Right atrium auricular region (tissue), 2 donors: ENCODE data around the gene EHD1. TPM values are rescaled to one million over a fixed set of nuclear protein-coding genes. Genes with fewer than 3 reads are reported as not detected.

ENCODE experiments used
- DNase-seq: peaks from one replicate; pipeline ENCODE4 v3.0.0-alpha.2; 2019; ENCODE audit warnings: low spot score
- H3K27ac ChIP-seq, 2 donors: fragments of 200-600 bp; sonication (generic); 1 replicate in 1 of 2; 2 replicates in 1 of 2; pipeline ENCODE4 v1.5.1; 2016 to 2019
- H3K27me3 ChIP-seq, 2 donors: fragments of 200-600 bp; sonication (generic); one replicate each; pipeline versions ENCODE4 v1.5.1 to v1.6.0; 2017 to 2019
- H3K36me3 ChIP-seq: fragments of 200-600 bp; sonication (generic); one replicate; pipeline ENCODE4 v1.5.1; 2016
- H3K4me1 ChIP-seq, 2 donors: fragments of 200-600 bp; sonication (generic); one replicate each; pipeline versions ENCODE4 v1.5.1 to v1.6.0; 2017 to 2019
- H3K4me3 ChIP-seq, 2 donors: fragments of 200-600 bp; sonication (generic); 1 replicate in 1 of 2; 2 replicates in 1 of 2; pipeline ENCODE4 v1.5.1; 2017 to 2019; ENCODE audit warnings: mild to moderate bottlenecking in 1 of 2, moderate library complexity in 1 of 2
- H3K9me3 ChIP-seq, 2 donors: fragments of 200-600 bp; sonication (generic); one replicate each; pipeline ENCODE4 v1.5.1; 2019
- total RNA-seq, 2 donors: library from RNA; depleted of rRNA; stranded (reverse); fragments of >200 nt; gene quantifications; one replicate each; pipeline ENCODE4 v1.1.0, GENCODE V29; 2016
- TF ChIP-seq, protein P1 (sequence below), 2 donors: fragments of 200-600 bp; sonication (generic); IDR thresholded peaks; one replicate each; pipeline ENCODE4 v1.5.1; 2019; ENCODE audit warnings: antibody characterized with exemption in 2 of 2

The EHD1 gene
- total RNA-seq, 2 donors from 2014 or later, result 29.5 to 34.1 TPM

DNA sequence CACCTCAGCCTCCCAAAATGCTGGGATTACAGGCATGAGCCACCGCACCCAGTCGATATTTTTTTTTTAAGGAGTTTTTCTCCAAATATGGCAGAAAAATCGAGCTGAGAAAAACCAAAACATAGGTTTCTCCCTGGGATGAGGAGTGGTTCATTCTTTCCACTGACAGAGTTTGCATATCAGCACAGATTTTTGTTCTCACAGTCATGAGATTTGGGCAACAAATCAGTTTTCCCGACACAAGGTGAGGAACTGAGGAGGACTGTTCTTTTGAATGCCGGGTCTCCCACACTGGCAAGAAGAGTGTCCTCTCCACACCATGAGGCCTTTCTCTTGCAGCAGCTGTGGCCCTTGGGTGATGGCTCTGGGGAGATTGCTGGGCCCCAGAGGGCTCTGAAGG, 3.8 kb upstream of the EHD1 start:
- TF ChIP-seq, protein P1, sequence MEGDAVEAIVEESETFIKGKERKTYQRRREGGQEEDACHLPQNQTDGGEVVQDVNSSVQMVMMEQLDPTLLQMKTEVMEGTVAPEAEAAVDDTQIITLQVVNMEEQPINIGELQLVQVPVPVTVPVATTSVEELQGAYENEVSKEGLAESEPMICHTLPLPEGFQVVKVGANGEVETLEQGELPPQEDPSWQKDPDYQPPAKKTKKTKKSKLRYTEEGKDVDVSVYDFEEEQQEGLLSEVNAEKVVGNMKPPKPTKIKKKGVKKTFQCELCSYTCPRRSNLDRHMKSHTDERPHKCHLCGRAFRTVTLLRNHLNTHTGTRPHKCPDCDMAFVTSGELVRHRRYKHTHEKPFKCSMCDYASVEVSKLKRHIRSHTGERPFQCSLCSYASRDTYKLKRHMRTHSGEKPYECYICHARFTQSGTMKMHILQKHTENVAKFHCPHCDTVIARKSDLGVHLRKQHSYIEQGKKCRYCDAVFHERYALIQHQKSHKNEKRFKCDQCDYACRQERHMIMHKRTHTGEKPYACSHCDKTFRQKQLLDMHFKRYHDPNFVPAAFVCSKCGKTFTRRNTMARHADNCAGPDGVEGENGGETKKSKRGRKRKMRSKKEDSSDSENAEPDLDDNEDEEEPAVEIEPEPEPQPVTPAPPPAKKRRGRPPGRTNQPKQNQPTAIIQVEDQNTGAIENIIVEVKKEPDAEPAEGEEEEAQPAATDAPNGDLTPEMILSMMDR (IDR thresholded peaks at IDR 0.05), result no peak
- DNase-seq, result no peak
- H3K4me1 ChIP-seq, result peaks cover 0 to 26% of the 10 kb centered on the region in 2 donors

GRCh38 chr11:64881476-64881875, 3.1 kb upstream of the EHD1 start:
- TF ChIP-seq, protein P1 (IDR thresholded peaks at IDR 0.05), result no peak
- Histone ChIP-seq H3K27ac (peak overlapping the region in 1 of 2 donors; percentile 89), H3K4me1 (peaks cover 0 to 34% of the 10 kb centered on the region in 2 donors), H3K4me3 (no peak overlapping the region), H3K27me3 (no peaks in the 10 kb centered on the region), H3K9me3 (no peaks in the 10 kb centered on the region), H3K36me3 (no peaks in the 10 kb centered on the region)
- no peak for DNase-seq

More for the DNA sequence above, 3.8 kb upstream of the EHD1 start:
- Histone ChIP-seq H3K27me3 (no peaks in the 10 kb centered on the region), H3K4me3 (no peak overlapping the region), H3K27ac (peak overlapping the region in 1 of 2 donors; percentile 89), H3K36me3 (no peaks in the 10 kb centered on the region), H3K9me3 (no peaks in the 10 kb centered on the region)

DNA sequence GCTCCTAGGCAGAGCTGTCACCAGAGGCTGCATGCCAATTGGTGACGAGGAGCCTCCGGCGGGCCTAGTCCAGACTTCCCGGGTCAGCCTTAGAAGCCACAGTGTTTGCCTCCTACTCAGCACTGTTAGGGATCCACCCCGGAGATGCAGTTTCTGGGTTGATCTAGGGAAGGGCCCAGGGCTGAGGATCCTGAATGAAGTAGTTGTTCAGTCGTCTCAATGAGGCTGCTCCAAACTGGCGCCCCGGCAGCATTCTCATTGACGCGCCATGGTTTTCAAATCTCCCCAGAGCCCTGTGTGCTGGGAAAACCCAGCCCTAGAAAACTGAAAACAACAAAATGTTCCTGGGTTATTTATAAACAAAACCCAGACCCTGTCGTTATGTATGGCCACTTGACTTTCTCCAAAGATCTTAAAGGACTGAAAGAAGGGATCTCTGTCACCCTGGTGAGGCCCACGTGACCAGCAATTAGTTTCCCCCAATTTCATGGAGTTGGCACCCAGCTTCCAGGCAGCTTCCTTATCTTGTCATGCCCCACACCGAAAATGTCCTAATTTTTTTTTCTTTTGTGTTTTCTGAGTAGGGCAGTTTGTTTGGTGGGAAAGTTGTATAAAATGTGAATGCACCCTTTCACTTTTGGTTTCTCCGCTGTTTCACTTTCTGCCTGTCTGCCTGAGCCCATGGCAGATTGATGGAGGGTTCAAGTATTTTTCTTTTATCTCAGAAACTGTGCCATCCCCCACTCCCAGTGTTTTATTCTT, 2.0 kb upstream of the EHD1 start:
- TF ChIP-seq, protein P1 (IDR thresholded peaks at IDR 0.05), result no peak
- Histone ChIP-seq H3K4me1 (peaks cover 0 to 44% of the 10 kb centered on the region in 2 donors), H3K36me3 (no peaks in the 10 kb centered on the region), H3K4me3 (no peak overlapping the region), H3K9me3 (no peaks in the 10 kb centered on the region), H3K27ac (peak overlapping the region; percentile 89 to 90), H3K27me3 (no peaks in the 10 kb centered on the region)
- peak; percentile 74 for DNase-seq

DNA sequence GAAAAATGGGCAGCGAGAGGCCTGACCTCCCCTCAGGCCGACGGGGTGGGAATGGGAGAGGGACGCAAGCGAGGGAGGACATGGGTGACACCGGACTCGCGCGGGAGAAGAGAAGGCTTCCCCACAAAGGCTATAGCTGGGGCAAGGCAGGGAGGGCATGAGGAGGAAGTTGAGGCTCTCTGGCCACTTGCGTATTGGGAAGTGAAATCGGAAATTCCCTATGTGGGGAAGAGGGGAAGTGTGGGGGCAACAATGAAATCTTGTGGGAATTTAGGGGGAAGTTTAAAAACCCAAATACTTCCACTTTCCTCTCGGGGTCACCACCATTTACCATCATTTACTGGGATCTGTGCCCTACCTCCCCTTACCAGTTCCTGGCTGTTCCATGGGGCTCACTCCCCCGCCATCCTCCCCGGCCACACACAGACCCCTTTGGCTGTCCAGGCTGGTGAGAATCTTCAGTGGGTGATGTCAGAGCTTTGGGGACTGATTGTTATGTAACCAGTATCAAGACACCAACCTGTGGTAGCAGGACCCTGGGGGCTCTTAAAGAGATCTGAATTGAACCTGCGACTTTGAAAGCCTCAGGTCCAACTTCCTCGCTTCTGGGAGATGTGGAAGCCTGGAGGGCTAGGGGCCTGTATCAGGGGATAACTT, 951 bp upstream of the EHD1 start:
- Histone ChIP-seq H3K36me3 (peaks cover under 1% of the 10 kb centered on the region), H3K27ac (peak overlapping the region; percentile 89 to 90), H3K4me1 (peaks cover 0 to 55% of the 10 kb centered on the region in 2 donors), H3K9me3 (no peaks in the 10 kb centered on the region), H3K27me3 (no peaks in the 10 kb centered on the region), H3K4me3 (peak overlapping the region; percentile 54 to 84)
- TF ChIP-seq, protein P1 (IDR thresholded peaks at IDR 0.05), result no peak
- no peak for DNase-seq

DNA sequence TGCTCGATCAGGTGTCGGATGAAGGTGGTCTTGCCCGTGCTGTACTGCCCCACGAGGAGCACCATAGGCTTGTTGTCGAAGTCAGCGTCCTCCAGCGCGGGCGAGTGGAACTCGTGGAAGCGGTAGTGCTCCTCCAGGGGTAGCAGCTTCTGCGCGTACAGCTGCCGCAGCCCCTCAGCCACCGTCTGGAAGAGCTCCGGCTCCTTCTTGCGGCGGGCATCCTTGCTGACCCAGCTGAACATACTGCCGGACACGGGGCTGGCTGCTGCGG, 263 bp downstream of the EHD1 start:
- H3K4me1 ChIP-seq, result peaks cover 0 to 64% of the 10 kb centered on the region in 2 donors

More for the DNA sequence above, 263 bp downstream of the EHD1 start:
- H3K27me3 ChIP-seq, result no peaks in the 10 kb centered on the region
- no peaks in the 10 kb centered on the region for H3K9me3 ChIP-seq
- TF ChIP-seq, protein P1 (IDR thresholded peaks at IDR 0.05), result no peak
- H3K36me3 ChIP-seq, result peaks cover 12% of the 10 kb centered on the region
- peak overlapping the region; percentile 89 to 90 for H3K27ac ChIP-seq
- peak; percentile 72 for DNase-seq
- peak overlapping the region; percentile 84 to 87 for H3K4me3 ChIP-seq
